GM21825 (cell line): Measurements from ENCODE around the gene PPP1R8.
"Not testable (repeated sequence)": the region's sequence is repeated elsewhere in the genome, so short reads cannot be mapped to it uniquely, and the experiment has no call there.

Experiments used
- ATAC-seq: cut with Tn5 transposase; IDR thresholded peaks from one replicate; pipeline ENCODE4 v1.9.1; 2021; ENCODE audit warnings: mild to moderate bottlenecking, moderate library complexity; ENCODE audit not compliant: unreplicated experiment

The PPP1R8 gene

DNA sequence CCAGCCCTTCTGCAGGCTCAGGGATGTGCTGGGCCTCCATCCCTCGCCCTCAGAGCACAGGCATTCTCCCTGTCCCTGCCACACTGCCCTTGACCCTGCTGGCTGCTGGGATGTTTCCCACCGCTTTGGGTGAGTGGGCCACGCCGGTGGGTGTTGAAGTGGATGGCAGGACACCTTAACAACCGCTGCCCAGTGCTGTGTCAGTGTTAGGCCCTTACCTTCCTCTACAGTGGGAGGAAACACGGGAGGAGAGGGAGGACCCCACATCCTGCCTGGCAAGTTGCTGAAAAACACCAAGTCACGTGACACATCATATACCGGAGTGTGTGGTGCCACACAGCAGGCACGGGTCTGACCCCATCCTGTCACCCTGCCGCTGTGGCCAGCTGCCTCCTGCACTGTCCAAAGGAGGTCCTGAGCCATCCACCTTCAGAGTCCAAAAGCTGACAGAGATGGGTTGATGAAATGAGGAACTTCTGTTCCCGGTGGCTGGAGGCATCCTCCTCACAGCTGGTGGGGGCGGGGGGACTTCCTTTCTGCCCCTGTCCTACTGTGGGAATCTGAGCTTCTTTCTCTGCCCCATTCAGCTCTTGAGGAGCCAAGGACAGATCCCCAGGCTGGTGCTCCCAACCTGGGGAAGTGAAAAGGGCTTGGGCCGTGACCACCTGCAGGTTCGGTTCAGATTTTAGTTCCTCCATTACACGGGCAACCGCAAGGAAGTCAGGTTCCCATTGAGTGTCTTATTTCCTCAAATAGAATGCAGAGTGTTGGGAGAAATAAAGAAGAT is 38.5 kb downstream of the PPP1R8 start:
- peak; percentile 23 for ATAC-seq

DNA sequence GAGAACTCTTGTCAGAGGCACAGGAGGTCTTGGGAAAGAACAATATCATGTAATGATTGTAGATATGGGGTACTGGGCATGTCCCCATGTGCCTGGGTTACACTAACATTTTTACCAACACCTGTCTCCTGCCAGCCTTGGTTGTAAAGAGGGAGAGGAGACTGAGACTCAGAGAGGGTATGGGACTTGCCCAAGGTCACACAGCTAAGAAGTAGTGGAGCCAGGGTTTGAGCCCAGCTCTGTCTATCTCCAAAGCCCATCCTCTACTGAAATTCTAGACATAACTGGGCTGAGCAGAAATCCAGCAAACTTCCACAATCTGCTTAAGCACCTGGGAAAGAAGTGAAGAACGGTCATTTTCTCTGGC is 39.1 kb downstream of the PPP1R8 start:
- no peak for ATAC-seq

DNA sequence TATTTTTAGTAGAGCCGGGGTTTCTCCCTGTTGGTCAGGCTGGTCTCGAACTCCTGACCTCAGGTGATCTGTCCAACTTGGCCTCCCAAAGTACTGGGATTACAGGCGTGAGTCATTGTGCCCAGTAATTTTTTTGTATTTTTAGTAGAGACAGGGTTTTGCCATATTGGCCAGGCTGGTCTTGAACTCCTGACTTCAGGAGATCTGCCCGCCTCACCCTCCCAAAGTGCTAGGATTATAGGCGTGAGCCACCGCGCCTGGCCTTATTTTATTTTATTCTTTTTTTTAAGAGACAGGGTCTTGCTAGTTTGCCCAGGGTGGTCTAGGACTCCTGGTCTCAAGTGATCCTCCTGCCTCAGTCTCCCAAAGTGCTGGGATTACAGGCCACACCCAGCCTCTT is 40.5 kb downstream of the PPP1R8 start:
- ATAC-seq: not testable (repeated sequence)

DNA sequence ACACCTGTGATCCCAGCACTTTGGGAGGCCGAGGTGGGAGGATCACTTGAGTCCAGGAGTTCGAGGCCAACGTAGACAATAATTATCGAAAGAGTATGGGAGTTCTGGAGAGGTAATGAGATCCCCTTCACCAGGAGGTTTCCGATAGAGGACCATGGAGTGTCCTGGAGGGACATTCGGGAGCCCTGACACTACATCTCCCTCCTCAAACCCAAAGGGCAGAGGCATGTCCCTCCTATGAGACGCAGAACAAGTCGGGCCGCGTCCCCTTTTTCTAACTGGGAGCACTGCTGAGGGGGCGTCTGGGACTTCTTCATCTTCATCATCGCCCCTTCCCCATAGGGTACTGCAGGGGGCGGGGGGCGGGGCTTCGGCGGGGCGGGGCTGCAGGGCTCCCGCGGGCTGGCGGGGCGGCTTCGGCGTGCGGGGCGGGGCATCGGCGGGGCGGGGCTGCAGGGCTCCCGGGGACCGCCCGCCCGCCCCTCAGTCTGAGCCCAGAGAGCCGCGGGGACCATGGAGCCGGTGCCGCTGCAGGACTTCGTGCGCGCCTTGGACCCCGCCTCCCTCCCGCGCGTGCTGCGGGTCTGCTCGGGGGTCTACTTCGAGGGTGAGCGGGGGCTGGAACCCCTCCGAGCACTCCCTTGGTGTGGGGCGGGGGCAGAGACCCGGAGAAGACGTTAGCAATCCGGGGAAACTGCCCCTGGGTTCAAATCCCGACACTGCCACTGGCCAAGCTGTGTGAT is 41.6 kb downstream of the PPP1R8 start, which contains the start of gene THEMIS2:
Gene THEMIS2 (plus strand): TSS at position 486 of the 743 bp plus-strand sequence. CDS start 28 bp downstream, at position 514.
- ATAC-seq: no peak

DNA sequence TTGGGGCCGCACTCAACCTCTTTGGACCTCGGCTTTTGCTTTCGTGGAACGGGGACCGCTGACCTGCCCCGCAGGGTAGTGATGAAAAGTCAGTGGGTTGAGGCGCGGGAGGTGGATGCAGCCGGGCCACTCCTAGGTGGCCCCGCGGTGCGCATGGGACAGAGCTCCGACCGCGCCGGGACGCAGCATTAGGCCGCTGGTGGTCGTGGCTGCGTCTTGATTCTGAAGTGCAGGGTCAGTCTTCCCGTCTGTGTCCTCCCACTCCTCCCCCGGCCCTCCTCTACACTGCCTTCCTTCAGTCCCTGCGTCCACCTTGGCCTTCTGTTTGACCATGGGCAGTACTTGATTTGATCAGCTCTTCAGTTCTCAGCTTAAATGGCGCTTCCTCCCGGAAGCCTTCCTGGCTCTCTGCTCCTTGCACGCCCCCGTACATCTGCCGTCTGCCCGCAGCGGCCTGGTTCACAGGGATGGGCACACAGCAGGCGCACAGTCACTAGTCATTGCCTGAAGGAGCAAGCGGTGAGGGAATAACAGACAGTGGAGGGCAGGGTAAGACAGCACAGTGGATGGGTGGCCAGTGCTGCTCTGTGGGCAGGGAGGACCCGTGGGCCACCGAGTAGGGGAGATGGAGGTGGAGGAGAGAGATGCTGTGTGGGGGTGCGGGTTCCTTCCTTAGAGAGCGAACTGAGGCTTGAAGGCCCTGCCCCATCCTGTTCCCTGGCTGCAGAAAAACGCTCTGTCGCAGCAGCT is 42.4 kb downstream of the PPP1R8 start:
- ATAC-seq: no peak

DNA sequence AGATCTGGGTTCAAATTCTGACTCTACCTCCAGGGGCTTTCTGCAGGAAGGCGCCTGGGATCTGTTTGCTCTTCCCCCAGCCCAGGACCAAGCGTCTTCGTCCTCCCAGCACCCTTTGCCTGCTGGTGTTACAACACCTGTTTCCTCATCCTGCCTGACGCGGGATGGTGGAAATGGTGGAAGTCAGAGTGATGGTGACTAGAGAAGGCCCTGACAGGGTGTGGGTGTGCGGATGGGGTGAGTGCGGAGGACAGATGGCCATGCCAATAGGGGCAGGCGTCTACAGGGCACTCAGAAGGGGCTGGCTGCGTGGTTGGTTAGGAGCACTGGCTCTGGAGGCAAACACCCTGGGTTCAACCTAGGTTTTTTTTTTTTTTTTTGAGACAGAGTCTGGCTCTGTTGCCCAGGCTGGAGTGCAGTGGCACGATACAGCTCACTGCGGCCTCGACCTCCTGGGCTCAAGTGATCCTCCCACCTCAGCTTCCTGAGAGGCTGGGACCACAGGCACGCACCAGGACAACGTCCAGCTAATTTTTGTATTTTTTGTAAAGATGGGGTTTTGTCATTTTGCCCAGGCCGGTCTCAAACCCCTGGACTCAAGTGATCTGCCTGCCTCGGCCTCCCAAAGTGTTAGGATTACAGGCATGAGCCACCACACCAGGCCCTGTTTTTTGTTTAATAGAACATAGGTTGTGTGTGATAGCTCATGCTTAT is 43.2 kb downstream of the PPP1R8 start:
- no peak for ATAC-seq

DNA sequence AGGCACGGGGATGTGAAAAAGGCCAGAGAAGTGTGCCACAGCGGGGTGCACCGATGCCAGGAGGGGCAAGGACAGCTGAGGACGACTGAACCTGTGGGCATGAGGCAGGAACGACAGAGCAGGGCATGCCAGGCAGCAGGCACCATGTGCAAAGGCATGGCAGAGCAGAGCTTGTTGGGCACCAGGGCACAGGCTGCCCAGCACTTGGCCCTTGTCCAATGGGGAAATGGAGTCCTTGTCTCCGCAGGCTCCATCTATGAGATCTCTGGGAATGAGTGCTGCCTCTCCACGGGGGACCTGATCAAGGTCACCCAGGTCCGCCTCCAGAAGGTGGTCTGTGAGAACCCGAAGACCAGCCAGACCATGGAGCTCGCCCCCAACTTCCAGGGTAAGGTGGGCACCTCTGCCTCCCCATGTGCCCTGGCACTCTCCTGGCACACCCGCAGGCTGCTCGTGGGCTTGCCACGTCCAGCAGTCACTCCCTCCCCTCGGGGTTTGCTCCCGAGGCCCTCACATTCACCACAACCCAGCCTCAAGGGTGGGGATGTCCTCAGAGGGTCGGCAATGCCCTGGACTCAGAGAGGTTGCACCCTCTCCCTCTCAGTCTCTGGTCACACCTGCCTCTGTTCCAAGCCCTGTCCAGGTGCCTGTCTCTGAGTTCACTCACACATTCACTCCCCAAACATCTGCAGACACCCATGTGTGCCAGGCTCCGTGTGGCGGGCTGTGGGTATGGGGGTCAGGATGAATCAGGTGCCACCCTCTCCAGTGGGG is 45.9 kb downstream of the PPP1R8 start:
- ATAC-seq: no peak

DNA sequence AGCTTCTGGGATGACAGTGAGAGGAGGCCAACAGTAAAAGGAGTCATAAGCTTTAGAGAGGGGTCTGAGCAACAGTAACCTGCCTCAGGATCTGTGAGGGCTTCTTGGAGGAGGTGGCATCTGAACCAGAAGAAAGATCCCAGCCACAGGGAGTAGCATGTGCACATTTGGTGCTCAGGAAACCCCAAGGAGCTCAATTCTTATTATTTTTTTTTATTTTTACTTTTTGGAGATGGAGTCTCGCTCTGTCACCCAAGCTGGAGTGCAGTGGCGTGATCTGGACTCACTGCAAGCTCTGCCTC is 46.5 kb downstream of the PPP1R8 start:
- ATAC-seq: no peak

DNA sequence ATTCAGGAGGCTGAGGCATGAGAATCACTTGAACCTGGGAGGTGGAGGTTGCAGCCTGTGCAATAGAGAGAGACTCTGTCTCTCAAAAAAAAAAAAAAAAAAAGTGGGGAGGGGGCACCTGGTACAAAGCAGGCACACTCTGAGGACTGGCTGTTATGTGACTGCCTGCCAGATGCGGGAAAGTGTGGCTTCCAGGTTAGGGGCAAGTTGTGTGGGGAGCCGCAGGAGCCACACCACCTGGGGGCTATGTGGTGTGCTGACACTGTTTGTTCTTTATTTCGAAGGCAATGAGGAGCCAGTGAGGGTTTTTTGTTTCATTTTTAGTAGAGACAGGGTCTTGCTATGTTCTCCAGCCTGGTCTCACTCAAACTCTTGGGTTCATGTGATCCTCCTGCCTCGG is 47.5 kb downstream of the PPP1R8 start:
- no peak for ATAC-seq

DNA sequence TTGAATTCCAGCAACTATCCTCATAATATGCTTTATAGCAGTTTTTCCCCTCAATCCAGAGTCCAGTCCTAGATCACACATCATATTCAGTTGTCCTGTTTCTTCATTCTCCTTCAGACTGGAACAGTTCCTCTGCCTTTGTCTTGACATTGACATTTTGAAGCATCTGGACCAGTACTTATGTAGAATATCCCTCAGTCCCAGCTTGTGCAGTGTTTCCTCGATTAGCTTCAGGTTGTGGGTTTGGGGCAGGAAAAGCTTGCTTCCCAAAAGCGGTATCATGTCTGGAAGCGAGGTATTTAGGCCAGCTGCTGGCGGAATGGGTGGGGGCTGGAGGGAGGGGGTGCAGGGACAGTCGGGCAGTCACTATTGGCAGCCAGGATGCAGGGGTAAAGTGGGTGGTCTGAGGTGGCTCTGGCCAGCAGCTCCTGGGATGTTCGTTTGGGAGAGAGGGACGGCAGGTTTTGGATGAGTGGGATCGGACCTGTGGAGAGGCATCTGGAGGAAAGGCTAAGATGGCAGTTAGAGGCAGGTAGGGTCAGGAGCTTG is 48.3 kb downstream of the PPP1R8 start:
- no peak for ATAC-seq

DNA sequence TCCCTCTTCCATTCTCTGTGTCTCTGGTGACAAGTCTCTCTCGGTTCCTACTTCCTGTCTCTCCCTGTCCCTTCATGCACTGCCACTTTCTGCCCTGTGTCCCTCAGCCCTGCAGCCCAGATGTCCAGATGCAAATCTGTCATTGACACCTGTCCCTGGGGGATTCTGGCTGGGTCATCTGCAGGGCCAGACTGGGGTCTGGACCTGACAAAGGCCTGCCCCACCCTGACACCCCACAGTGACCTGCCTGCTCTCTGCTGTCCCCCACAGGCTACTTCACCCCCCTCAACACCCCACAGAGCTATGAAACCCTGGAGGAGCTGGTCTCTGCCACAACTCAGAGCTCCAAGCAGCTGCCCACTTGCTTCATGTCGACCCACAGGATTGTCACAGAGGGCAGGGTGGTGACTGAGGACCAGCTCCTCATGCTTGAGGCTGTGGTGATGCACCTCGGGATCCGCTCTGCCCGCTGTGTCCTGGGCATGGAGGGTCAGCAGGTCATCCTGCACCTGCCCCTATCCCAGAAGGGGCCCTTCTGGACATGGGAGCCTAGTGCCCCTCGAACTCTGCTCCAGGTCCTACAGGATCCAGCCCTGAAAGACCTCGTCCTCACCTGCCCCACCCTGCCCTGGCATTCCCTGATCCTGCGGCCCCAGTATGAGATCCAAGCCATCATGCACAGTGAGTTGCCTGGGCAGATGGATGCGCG is 48.9 kb downstream of the PPP1R8 start:
- no peak for ATAC-seq

DNA sequence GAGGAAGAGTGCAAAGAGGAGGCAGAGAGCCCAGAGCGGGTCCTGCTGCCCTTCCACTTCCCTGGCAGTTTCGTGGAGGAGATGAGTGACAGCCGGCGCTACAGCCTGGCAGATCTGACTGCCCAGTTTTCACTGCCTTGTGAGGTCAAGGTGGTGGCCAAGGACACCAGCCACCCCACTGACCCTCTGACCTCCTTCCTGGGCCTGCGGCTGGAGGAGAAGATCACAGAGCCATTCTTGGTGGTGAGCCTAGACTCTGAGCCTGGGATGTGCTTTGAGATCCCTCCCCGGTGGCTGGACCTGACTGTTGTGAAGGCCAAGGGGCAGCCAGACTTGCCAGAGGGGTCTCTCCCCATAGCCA is 51.9 kb downstream of the PPP1R8 start:
- no peak for ATAC-seq

DNA sequence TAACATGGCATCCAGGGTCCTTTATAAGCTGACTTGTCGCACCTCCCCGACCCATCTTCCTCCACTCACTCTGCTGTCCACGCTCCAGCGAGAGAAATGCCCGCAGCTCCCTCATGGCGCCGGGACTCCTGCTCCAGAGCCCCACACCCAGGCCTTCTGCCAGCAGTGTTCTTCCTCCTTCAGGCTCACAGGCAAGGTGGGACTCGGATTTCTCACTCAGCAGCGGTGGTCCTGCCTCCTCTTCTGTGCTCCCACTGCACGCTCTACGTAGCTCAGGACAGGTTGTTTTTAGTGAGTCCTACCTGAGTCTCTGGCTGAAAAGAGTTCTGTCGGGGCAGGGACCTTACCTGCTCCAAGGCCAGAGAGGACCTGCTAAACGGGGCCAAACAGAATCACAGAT is 53.0 kb downstream of the PPP1R8 start:
- no peak for ATAC-seq

DNA sequence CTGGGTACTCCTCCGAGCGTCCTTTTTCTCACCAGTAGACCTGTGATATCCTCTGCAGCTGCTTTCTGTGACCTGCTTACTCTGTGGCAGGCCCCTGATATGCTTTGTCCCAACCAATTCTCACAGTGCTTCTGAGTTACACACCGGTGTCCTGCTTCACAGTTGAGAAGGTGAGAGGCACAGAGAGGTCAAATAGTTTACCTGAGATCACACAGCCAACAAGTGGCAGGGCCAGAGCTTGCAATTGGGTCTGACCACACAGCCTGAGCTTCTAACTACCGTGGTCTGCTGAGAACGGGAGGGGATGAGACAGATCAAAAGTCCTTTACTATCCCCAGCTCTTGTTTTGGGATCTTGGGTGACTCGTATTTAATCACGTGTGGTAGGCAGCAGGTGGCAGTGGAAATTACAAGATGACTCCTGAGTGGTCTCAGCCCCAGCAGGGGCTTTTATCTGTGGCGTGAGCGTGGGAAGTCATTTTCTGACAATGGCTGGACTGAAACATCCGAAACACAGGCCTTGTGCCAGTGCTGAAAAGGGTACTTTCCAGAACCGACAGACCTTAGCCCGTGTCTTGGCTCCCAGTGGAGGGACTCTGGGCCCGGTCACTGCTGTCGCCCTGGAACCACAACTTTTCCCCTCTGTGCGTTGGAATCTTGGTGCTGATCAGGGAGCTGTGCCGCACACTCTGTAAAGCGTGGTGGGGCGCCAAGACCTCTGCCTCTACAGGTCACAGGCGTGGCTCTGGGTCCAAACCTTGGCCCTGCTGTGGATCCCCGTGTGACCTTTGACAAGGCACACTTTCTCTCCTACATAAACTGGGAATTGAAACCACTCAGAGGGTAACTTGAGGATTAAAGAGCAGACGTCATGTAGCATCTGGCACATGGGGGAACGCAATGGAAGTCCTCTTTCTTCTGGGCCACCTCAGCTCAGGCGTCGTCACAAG is 53.7 kb downstream of the PPP1R8 start:
- ATAC-seq: no peak

DNA sequence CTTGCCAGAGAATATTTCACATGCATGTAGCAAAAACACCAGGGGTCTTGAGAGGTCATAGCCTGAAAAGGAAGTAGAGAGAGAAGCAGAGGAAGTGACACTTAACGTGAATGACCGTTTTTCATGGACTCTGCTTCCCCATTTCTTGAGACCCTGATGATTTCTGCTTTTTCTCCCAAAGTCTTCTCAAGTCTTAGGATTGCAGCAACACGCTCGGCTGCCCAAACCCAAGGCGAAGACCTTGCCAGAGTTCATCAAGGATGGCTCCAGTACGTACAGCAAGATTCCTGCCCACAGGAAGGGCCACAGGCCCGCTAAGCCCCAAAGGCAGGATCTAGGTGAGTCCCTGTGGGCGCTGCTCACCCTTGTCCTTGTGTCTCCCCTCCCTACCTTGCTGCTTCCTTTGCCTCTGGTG is 54.5 kb downstream of the PPP1R8 start:
- no peak for ATAC-seq

DNA sequence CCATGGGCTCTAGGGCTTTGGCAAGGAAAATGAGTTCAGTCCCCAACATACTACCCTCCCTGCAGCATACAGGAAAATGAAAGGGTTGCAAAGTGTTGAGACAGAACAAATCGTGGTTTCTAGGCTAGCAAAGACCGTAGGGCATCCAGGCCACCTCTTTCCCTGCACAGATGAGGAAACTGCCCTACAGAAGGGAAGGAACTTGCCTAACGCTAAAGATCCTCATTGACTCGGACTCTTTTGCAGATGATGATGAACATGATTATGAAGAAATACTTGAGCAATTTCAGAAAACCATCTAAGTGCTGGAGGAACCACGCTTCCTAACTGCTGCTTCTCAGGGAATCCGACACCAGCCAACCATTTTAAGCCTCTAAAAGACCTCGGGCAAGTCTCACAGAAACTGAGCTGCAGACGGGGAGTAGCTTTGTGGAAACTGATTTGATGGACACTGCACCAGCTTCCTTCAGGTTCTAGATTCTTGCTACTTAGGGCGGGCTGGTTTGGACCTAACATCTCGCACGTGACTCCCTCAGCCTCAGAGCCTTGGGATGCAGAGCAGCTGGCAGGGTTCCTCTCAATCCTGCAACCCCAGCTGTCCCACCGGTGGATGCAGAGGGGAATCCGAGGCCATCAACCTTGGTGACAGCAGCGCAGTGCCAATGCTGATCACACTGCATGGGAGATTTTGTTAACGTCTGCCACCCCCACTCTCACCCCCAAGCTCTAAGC is 55.2 kb downstream of the PPP1R8 start:
- ATAC-seq: no peak

DNA sequence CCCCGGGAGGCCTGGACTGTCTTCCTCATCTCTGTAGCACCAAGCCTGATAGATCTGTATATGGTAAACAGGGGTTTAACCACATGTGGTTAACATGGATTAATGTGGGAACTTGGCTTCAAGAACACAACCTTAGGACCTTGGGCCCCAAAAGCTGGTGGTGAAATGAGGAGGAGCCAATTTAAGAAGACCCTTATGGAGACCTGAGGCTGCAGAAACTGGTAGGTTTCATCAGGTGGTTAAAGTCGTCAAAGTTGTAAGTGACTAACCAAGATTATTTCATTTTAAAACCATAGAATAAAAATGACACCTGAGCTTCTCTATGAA is 55.7 kb downstream of the PPP1R8 start:
- ATAC-seq: no peak

DNA sequence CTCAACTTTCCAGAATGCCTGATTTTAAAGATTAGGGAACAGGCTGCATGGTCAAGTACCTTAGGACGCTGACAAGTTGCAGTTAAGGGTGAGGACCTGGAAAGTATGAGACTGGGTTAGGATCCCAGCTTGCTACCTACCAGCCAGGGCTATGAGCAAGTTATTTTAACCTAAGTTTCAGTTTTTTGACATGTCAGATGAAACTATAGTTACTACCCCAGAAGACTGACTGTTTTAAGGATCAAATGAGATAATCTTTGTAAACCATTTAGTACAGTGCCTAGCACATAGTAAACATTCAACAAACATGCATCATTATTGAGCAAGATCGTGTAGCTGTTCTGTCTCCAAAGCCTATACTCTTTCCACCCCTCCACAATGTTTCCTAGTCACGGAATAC is 56.2 kb downstream of the PPP1R8 start:
- no peak for ATAC-seq
